Left colon (tissue), 2 donors: ENCODE data around the gene PLCL1. TPM values are rescaled to one million over a fixed set of nuclear protein-coding genes. Genes with fewer than 3 reads are reported as not detected.

Experiments used
- ATAC-seq: fragments of 200-7000 bp; cut with Tn5 transposase; one replicate; pipeline ENCODE4 v1.9.1; 2020; ENCODE audit warnings: mild to moderate bottlenecking, moderate library complexity
- DNase-seq, 2 donors: peaks; one replicate each; pipeline ENCODE4 v3.0.0-alpha.2; 2020
- intact Hi-C, 2 donors: fragments of 100-400 bp; cut with DNase I in 1 of 2; cut with micrococcal nuclease in 1 of 2; formaldehyde crosslinking; loops; one replicate each; pipeline versions ENCODE4 v1.11.2 to v1.14.0; 2022; cut with DNase I, micrococcal nuclease
- total RNA-seq, 2 donors: library from RNA; stranded (reverse); fragmentation: NEBNext Ultra II Directional; extraction: Animal tissue kit (Norgen Biotek cat#: 25700); gene quantifications; one replicate each; pipeline ENCODE4 v1.2.1, GENCODE V29; 2021
- donor health status: DM: no; HTN: no; CAD: no.
- donor health status: DM: yes; HTN: yes; CAD: no.

PLCL1 gene
- total RNA-seq, 2 donors from 2014 or later: 1.1 to 3.0 TPM

- intact Hi-C loops: no loop called here
- no peak for ATAC-seq
- DNase-seq: no peak
Observed at GRCh38 chr2:197932374-197932773, 128.0 kb downstream of the PLCL1 start.

GRCh38 chr2:197934261-197934933, 130.0 kb downstream of the PLCL1 start:
- intact Hi-C loops: no loop called here
- ATAC-seq (no peak), DNase-seq (no peak)

GRCh38 chr2:197934934-197935289, 130.5 kb downstream of the PLCL1 start:
- intact Hi-C loops: no loop called here
- ATAC-seq (no peak), DNase-seq (no peak)

- ATAC-seq (no peak), DNase-seq (no peak)
- intact Hi-C loops: no loop called here
Observed at GRCh38 chr2:197937814-197938213, 133.4 kb downstream of the PLCL1 start.

GRCh38 chr2:197938555-197938954, 134.2 kb downstream of the PLCL1 start:
- no peak for DNase-seq
- intact Hi-C loops: no loop called here
- no peak for ATAC-seq

- intact Hi-C loops: no loop called here
- ATAC-seq (no peak), DNase-seq (no peak)
Observed at GRCh38 chr2:197939787-197940186, 135.4 kb downstream of the PLCL1 start.

GRCh38 chr2:197940382-197940781, 136.0 kb downstream of the PLCL1 start:
- intact Hi-C loops: no loop called here
- DNase-seq (no peak), ATAC-seq (no peak)

- ATAC-seq: no peak
- DNase-seq: no peak
- intact Hi-C loops: no loop called here
Observed at GRCh38 chr2:197941715-197942114, 137.3 kb downstream of the PLCL1 start.

- intact Hi-C loops: no loop called here
- DNase-seq: no peak
- no peak for ATAC-seq
Observed at GRCh38 chr2:197943731-197944130, 139.3 kb downstream of the PLCL1 start.

GRCh38 chr2:197944416-197945096, 140.2 kb downstream of the PLCL1 start:
- ATAC-seq (no peak), DNase-seq (no peak)
- intact Hi-C loops: no loop called here

GRCh38 chr2:197946562-197946961, 142.2 kb downstream of the PLCL1 start:
- DNase-seq (no peak), ATAC-seq (no peak)
- intact Hi-C loops: no loop called here

GRCh38 chr2:197947219-197947757, 142.9 kb downstream of the PLCL1 start:
- DNase-seq: no peak
- intact Hi-C loops: no loop called here
- no peak for ATAC-seq

- intact Hi-C loops: no loop called here
- no peak for DNase-seq
- ATAC-seq: no peak
Observed at GRCh38 chr2:197949224-197949623, 144.8 kb downstream of the PLCL1 start.

- DNase-seq: no peak
- intact Hi-C loops: no loop called here
- no peak for ATAC-seq
Observed at GRCh38 chr2:197950006-197950405, 145.6 kb downstream of the PLCL1 start.

GRCh38 chr2:197950724-197951123, 146.3 kb downstream of the PLCL1 start:
- intact Hi-C loops: no loop called here
- DNase-seq: no peak
- no peak for ATAC-seq

- intact Hi-C loops: no loop called here
- DNase-seq: no peak
- no peak for ATAC-seq
Observed at GRCh38 chr2:197952540-197953202, 148.3 kb downstream of the PLCL1 start.

- no peak for DNase-seq
- no peak for ATAC-seq
- intact Hi-C loops: no loop called here
Observed at GRCh38 chr2:197954328-197954727, 149.9 kb downstream of the PLCL1 start.

- DNase-seq (no peak), ATAC-seq (no peak)
- intact Hi-C loops: no loop called here
Observed at GRCh38 chr2:197958592-197959150, 154.3 kb downstream of the PLCL1 start.

GRCh38 chr2:197959383-197959782, 155.0 kb downstream of the PLCL1 start:
- intact Hi-C loops: no loop called here
- DNase-seq: no peak
- ATAC-seq: no peak

GRCh38 chr2:197960786-197961185, 156.4 kb downstream of the PLCL1 start:
- intact Hi-C loops: no loop called here
- DNase-seq (no peak), ATAC-seq (no peak)
